HG03135 (cell line): ENCODE measurements around the gene MIA.
A peak's percentile ranks its signal among the peaks of the same experiment; 100 is the strongest.
"Not testable (repeated sequence)": the region's sequence is repeated elsewhere in the genome, so short reads cannot be mapped to it uniquely, and the experiment has no call there.

ENCODE experiments used
- ATAC-seq: cut with Tn5 transposase; IDR thresholded peaks from one replicate; pipeline ENCODE4 v1.9.1; 2021; ENCODE audit warnings: mild to moderate bottlenecking, moderate library complexity; ENCODE audit not compliant: unreplicated experiment

Gene MIA

GRCh38 chr19:40750058-40750873 lies 25.1 kb upstream of the MIA start, which contains the start of gene ACTMAP:
TSS of gene ACTMAP (minus strand) at chr19:40750477. CDS start at chr19:40749803, 674 bp downstream.
- ATAC-seq, result peak; percentile 84

- peak; percentile 58 for ATAC-seq
These were observed 24.3 kb upstream of the MIA start, which contains the start of gene SNRPA for GRCh38 chr19:40750874-40751537. TSS of gene SNRPA (plus strand) at chr19:40751203. CDS start at chr19:40751409, 206 bp downstream.

- no peak for ATAC-seq
These were observed 23.0 kb upstream of the MIA start for GRCh38 chr19:40752257-40752781.

GRCh38 chr19:40754611-40755247 lies 20.6 kb upstream of the MIA start:
- no peak for ATAC-seq

GRCh38 chr19:40755248-40755624 lies 20.1 kb upstream of the MIA start:
- ATAC-seq, result no peak

GRCh38 chr19:40755791-40756190 lies 19.5 kb upstream of the MIA start:
- ATAC-seq, result no peak

GRCh38 chr19:40756502-40757110 lies 18.7 kb upstream of the MIA start:
- ATAC-seq, result no peak

GRCh38 chr19:40758491-40758890 lies 16.8 kb upstream of the MIA start:
- ATAC-seq, result no peak

GRCh38 chr19:40759352-40759751 lies 16.0 kb upstream of the MIA start:
- ATAC-seq, result no peak

- no peak for ATAC-seq
These were observed 12.4 kb upstream of the MIA start for GRCh38 chr19:40762754-40763470.

GRCh38 chr19:40763526-40763925 lies 11.8 kb upstream of the MIA start:
- ATAC-seq, result no peak

GRCh38 chr19:40763963-40764362 lies 11.4 kb upstream of the MIA start:
- ATAC-seq, result no peak

GRCh38 chr19:40766385-40766784 lies 8.9 kb upstream of the MIA start:
- not testable (repeated sequence) for ATAC-seq

GRCh38 chr19:40768869-40769268 lies 6.5 kb upstream of the MIA start:
- no peak for ATAC-seq

- not testable (repeated sequence) for ATAC-seq
These were observed 4.0 kb upstream of the MIA start for GRCh38 chr19:40771101-40771862.

GRCh38 chr19:40775632-40776022 lies 306 bp downstream of the MIA start:
- no peak for ATAC-seq

- ATAC-seq, result no peak
These were observed 1.0 kb downstream of the MIA start for GRCh38 chr19:40776364-40776763.

- ATAC-seq, result peak; percentile 66
These were observed 1.8 kb downstream of the MIA start for GRCh38 chr19:40776932-40777644.

GRCh38 chr19:40777645-40777936 lies 2.3 kb downstream of the MIA start:
- no peak for ATAC-seq
